HG02938 (cell line): Measurements from ENCODE around the gene MPC2.
"Not testable (repeated sequence)": the region's sequence is repeated elsewhere in the genome, so short reads cannot be mapped to it uniquely, and the experiment has no call there.

Experiments used
- ATAC-seq: cut with Tn5 transposase; IDR thresholded peaks from one replicate; pipeline ENCODE4 v1.9.1; 2021; ENCODE audit warnings: mild to moderate bottlenecking, moderate library complexity; ENCODE audit not compliant: unreplicated experiment

The MPC2 gene

DNA sequence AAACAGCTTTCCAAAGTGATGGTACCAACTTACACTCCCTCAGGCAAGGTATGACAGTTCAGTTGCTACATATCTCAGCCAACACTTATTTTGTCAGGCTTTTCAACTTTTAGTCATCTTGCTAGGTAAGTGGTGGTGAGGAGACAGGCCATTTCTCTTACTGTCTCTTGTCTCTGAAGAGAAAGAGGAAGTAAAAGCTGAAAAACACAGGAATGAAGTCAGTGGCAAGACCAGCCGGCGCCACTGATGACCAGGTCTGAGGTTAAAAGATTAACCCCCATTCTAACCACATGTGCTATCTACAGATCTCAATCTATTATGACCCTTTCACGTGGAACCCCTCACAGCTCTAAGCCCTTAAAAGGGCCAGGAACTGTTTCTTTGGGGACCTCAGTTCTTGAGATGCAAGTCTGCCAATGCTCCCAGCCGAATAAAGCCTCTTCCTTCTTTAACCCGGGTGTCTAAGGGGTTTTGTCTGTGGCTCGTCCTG is 27.1 kb downstream of the MPC2 start:
- ATAC-seq = no peak

GRCh38 chr1:167905671-167906070 is 31.2 kb downstream of the MPC2 start:
- no peak for ATAC-seq

DNA sequence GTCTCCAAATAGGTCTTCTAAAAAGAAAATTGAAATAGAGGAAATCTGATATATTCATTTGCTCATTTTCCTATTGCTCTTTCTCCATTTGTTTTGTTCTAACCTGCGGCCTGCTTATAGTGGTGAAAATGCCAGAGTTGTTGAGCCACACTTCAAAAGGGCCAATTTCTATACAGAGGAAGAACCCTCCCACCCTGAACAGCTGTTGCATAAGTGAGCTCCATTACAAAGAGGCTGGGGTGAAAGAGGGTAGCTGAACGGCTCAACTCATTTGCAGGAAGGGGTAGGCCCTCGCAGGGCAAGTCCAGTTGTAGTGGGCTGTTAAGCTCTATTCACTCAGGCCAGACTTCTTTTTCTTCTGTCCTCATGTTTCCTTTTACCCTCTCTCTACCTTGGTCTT is 31.7 kb downstream of the MPC2 start:
- no peak for ATAC-seq

- ATAC-seq = no peak
Measured at GRCh38 chr1:167904652-167905130, 32.2 kb downstream of the MPC2 start.

GRCh38 chr1:167900907-167901306 is 36.0 kb downstream of the MPC2 start:
- ATAC-seq = no peak

- ATAC-seq = peak; percentile 79
Measured at GRCh38 chr1:167899253-167899681, 37.6 kb downstream of the MPC2 start.

DNA sequence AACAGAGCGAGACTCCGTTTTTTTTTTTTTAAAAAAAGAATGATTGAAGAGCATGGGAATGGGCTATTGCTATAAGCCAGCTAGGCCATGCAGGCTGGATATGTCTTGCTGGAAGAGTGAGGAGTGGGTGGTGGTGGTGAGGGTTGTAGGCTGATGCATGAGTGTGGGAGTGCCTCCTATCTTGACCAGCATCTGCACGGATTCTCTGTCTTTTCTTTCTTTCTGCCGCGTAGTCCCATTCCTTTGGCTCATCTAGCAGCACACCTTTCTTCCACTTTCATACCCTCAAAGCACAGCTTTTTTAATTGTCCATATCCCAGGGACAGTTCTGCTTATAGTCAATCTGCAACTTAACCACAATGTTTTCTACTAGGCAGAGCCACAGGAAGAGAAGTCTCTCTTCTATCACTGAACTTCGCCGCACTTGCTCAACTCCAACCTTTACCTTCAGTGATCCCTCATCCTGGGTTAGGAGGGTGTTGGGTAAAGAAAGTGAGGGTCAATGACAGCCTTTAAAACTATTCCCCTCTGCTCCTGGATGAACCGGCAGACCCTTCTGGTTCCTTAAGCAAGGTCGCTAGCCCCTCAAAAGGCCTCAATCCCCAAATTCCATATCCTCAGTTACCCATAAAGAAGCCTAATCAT is 38.2 kb downstream of the MPC2 start:
- no peak for ATAC-seq

DNA sequence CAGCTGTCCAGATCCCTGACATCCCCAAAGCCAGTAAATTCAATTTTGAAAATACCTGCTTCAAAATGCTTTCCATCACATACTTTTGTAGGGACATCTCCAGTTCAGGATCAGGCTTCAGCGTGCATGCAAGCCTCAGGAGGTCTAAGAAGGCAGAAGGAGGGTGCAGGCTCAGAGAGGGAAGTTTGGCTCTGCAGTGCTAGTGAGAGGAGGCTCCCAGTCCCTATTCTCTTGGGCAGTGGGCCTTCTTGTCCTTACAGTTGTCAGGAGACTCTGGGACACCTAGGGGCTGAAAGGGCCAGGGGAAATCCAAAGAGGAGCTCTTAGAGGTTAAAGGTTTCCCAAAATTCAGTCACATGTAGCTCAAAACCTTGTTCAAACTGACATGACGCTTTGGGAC is 43.1 kb downstream of the MPC2 start:
- no peak for ATAC-seq

GRCh38 chr1:167890400-167890799 is 46.5 kb downstream of the MPC2 start:
- ATAC-seq = no peak

DNA sequence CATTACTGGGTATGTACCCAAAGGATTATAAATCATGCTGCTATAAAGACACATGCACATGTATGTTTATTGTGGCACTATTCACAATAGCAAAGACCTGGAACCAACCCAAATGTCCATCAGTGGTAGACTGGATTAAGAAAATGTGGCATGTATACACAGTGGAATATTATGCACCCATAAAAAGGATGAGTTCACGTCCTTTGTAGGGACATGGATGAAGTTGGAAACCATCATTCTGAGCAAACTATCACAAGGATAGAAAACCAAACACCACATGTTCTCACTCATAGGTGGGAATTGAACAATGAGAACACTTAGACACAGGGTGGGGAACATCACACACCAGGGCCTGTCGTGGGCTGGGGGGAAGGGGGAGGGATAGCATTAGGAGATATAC is 49.7 kb downstream of the MPC2 start:
- ATAC-seq = not testable (repeated sequence)

- no peak for ATAC-seq
Measured at GRCh38 chr1:167882376-167882775, 54.5 kb downstream of the MPC2 start.

DNA sequence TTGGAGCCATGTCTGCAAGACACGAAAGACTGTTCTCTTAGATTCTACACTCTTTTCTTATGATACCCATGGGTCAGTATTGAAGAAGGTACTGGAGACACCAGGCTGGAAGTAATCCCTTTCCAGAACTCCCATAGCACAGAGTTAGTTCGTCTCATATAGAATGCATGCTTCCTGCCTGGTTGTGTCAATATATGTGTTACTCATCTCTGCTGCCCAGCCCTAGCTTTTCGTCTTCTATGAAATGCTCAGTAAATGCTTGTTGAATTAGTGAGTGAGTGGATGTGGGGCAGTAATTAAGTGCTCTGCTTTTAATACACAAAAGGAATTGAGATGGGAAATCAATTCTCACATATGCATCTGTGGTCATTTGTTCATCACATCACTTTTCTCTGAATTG is 55.1 kb downstream of the MPC2 start:
- no peak for ATAC-seq

GRCh38 chr1:167881069-167881468 is 55.8 kb downstream of the MPC2 start:
- ATAC-seq = no peak

DNA sequence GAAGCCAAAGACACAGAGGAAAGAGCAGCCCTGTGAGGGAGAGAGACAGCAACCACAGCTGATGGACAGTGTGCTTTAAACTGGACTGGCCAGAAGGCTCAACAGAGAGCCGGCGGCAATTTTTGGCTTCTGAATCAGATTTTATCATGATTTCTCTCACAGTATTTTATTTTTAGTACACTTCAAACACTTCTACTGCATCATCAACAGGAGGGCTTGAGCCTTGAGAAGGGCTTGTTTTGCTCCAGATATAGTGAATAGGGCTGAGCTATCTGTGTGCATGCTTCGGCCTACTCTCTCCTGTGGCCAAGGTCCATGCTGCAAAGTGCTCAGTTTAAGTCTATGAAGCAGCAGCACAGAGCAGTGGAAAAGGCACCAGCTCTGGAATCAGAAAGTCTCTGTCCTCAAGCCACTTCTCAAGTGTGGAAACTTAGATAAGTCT is 56.3 kb downstream of the MPC2 start:
- ATAC-seq = no peak

- no peak for ATAC-seq
Measured at GRCh38 chr1:167879508-167879907, 57.4 kb downstream of the MPC2 start.

DNA sequence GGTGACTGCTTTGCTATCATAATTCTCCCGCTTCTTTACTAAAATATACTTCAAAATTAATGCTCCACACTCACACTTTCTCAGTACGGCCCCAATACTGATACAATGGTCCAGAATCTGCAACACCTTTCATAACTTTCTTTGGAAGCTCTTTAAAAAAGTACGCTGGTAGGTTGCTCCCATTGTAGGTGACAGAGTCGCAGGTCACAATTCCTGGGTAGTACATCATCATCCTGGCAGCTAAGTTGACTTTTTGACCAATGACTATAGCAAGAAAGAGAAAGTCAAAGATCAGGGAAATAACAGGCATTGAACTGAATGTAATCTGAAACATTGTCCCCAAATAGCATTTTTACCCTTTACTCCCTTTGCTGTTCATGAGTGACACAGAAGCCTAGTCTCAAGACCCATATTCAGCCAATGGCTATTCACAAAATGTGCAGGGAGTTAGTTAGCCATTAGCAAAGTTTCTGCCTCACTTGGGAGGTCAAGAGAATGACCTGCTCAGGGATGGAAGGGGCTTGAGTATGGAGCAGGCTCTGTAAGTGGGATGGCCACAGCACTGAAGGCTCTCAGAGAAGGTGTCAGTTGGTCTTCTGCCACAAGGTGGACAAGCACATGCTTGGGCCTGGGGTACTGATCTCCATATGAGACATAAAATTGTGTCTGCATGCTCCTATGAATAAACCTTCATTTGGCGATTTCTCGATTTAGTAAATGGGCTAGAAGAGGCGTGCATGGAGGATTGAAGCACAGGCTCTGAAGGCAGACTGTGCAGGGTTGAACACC is 58.3 kb downstream of the MPC2 start:
- ATAC-seq = no peak

- no peak for ATAC-seq
Measured at GRCh38 chr1:167876597-167877175, 60.2 kb downstream of the MPC2 start.

GRCh38 chr1:167871331-167871730 is 65.5 kb downstream of the MPC2 start:
- ATAC-seq = no peak

DNA sequence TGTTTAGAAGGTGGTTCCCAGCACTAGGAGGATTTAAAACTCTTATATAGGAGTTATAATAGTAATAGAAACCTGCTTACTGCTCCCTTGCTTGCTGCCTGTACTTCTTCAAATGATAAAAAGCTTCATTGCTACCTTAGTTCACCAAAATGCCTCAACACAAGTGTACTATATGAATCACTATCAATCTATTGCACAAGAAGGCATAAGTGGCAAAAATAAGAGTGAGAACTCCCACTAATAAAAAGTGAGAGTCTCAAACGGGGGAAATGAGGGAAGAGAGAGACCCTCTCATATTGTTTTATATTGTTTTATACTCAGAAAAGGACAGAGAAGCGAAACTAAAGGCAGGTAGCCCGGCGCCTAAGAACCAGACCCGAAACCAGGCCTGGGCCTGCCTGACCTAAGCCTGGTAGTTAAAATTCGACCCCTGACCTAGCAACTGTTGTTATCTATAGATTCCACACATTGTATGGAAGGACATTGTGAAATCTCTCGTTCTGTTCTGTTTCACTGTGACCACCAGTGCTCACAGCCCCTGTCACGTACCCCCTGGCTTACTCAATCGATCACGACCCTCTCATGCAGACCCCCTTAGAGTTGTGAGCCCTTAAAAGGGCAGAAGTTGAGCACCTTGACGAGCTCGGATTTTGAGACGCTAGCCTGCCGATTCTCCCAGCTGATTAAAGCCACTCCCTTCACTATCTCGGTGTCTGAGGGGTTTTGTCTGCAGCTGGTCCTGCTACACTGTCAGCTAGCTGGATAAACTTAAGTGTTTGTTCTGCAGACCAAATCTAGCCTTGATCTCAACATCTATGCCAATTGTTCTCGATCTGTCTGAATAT is 67.5 kb downstream of the MPC2 start:
- ATAC-seq = not testable (repeated sequence)

- ATAC-seq = not testable (repeated sequence)
Measured at GRCh38 chr1:167866739-167867414, 70.0 kb downstream of the MPC2 start.
